Measurements from ENCODE around the gene RPS6KB1. TPM values are rescaled to one million over a fixed set of nuclear protein-coding genes. Genes with fewer than 3 reads are reported as not detected.

The RPS6KB1 gene
- 10 to 100 TPM in 2 of 4 donors, 1 to 10 TPM in 2; 6.5 to 25.8 (median 9.8) TPM for polyA plus RNA-seq
- long read RNA-seq, donor 1, result 0 reads
- long read RNA-seq, donor 2, full-length matches to known transcripts, result 1 of 1 reads
- long read RNA-seq, donor 2, partial matches to known transcripts, result 0 of 1 reads
- long read RNA-seq, donor 2, other reads (novel, unspliced or antisense), result 0 of 1 reads
- long read RNA-seq, donor 3, full-length matches to known transcripts, result 4 of 9 reads
- long read RNA-seq, donor 3, partial matches to known transcripts, result 5 of 9 reads
- long read RNA-seq, donor 3, other reads (novel, unspliced or antisense), result 0 of 9 reads
- long read RNA-seq, donor 4, full-length matches to known transcripts, result 1 of 1 reads
- long read RNA-seq, donor 4, partial matches to known transcripts, result 0 of 1 reads
- long read RNA-seq, donor 4, other reads (novel, unspliced or antisense), result 0 of 1 reads
- long read RNA-seq, donor 5, partial matches to known transcripts, result 0 of 1 reads
- long read RNA-seq, donor 5, other reads (novel, unspliced or antisense), result 0 of 1 reads
- long read RNA-seq, donor 6, full-length matches to known transcripts, result 3 of 3 reads
- long read RNA-seq, donor 6, partial matches to known transcripts, result 0 of 3 reads
- long read RNA-seq, donor 6, other reads (novel, unspliced or antisense), result 0 of 3 reads
- long read RNA-seq, donor 7, full-length matches to known transcripts, result 4 of 4 reads
- long read RNA-seq, donor 7, partial matches to known transcripts, result 0 of 4 reads
- long read RNA-seq, donor 7, other reads (novel, unspliced or antisense), result 0 of 4 reads
- long read RNA-seq, donor 8, result 0 reads
- long read RNA-seq, donor 9, result 0 reads
- long read RNA-seq, donor 10, full-length matches to known transcripts, result 1 of 1 reads
- long read RNA-seq, donor 10, partial matches to known transcripts, result 0 of 1 reads
- long read RNA-seq, donor 10, other reads (novel, unspliced or antisense), result 0 of 1 reads

GRCh38 chr17:59892924-59893675 lies at the start of gene RPS6KB1, which contains the start of gene TUBD1:
Gene RPS6KB1, plus strand, starts transcription at chr17:59893121. Its CDS starts 64 bp downstream, at chr17:59893185.
Gene TUBD1, minus strand, starts transcription at chr17:59892943. Its CDS starts 1,941 bp downstream, at chr17:59891002.
- Histone ChIP-seq H3K27ac (ENCODE audit: low read depth in 1 of 3, low read length in 2 of 3) (peak within 1 kb of the TSS; percentile 83 to 85 (median 83)), H3K27me3 (ENCODE audit: control insufficient read depth in 3 of 3, insufficient read depth in 3 of 3, low read length in 3 of 3) (no peaks in the 10 kb centered on the region), H3K4me3 (ENCODE audit: low read depth in 1 of 3, low read length in 3 of 3) (peak within 1 kb of the TSS; percentile 78 to 88 (median 84)), H3K9me3 (ENCODE audit: control insufficient read depth in 2 of 2, insufficient read depth in 1 of 2, low read depth in 1 of 2, low read length in 1 of 2) (no peaks in the 10 kb centered on the region), H3K36me3 (ENCODE audit: control insufficient read depth in 3 of 3, insufficient read depth in 2 of 3, low read depth in 1 of 3, low read length in 3 of 3) (peaks cover 0 to 8% (median 5%) of the 10 kb centered on the region in 3 donors), H3K4me1 (ENCODE audit: control insufficient read depth in 3 of 3, insufficient read depth in 2 of 3, low read depth in 1 of 3, low read length in 2 of 3) (peaks cover 0 to 6% (median 0%) of the 10 kb centered on the region in 3 donors)
- 0 to 1% (median 0%) methylated on average over 54 to 61 of the region's 61 CpGs for WGBS, 3 donors
- DNase-seq (peak; percentile 99), FAIRE-seq (no peak)

- DNase-seq (peak in 1 of 2 donors; percentile 31), FAIRE-seq (no peak)
- Histone ChIP-seq H3K27ac (ENCODE audit: low read depth in 1 of 3, low read length in 2 of 3) (peak overlapping the region; percentile 61 to 89 (median 79)), H3K4me3 (ENCODE audit: low read depth in 1 of 3, low read length in 3 of 3) (no peak overlapping the region), H3K27me3 (ENCODE audit: control insufficient read depth in 3 of 3, insufficient read depth in 3 of 3, low read length in 3 of 3) (no peaks in the 10 kb centered on the region), H3K36me3 (ENCODE audit: control insufficient read depth in 3 of 3, insufficient read depth in 2 of 3, low read depth in 1 of 3, low read length in 3 of 3) (peaks cover 0 to under 1% (median 0%) of the 10 kb centered on the region in 3 donors), H3K9me3 (ENCODE audit: control insufficient read depth in 2 of 2, insufficient read depth in 1 of 2, low read depth in 1 of 2, low read length in 1 of 2) (no peaks in the 10 kb centered on the region), H3K4me1 (ENCODE audit: control insufficient read depth in 3 of 3, insufficient read depth in 2 of 3, low read depth in 1 of 3, low read length in 2 of 3) (peaks cover 0 to 40% (median 3%) of the 10 kb centered on the region in 3 donors)
- 48 to 60% (median 49%) methylated on average over 3 of the region's 3 CpGs for WGBS, 3 donors
These were observed 47.9 kb upstream of the RPS6KB1 start for GRCh38 chr17:59844884-59845594.

GRCh38 chr17:59845595-59846393 lies 47.1 kb upstream of the RPS6KB1 start:
- no peak for FAIRE-seq
- Histone ChIP-seq H3K27me3 (ENCODE audit: control insufficient read depth in 3 of 3, insufficient read depth in 3 of 3, low read length in 3 of 3) (no peaks in the 10 kb centered on the region), H3K4me3 (ENCODE audit: low read depth in 1 of 3, low read length in 3 of 3) (no peak overlapping the region), H3K27ac (ENCODE audit: low read depth in 1 of 3, low read length in 2 of 3) (peak overlapping the region; percentile 77 to 89 (median 79)), H3K4me1 (ENCODE audit: control insufficient read depth in 3 of 3, insufficient read depth in 2 of 3, low read depth in 1 of 3, low read length in 2 of 3) (peaks cover 0 to 40% (median 3%) of the 10 kb centered on the region in 3 donors), H3K9me3 (ENCODE audit: control insufficient read depth in 2 of 2, insufficient read depth in 1 of 2, low read depth in 1 of 2, low read length in 1 of 2) (no peaks in the 10 kb centered on the region), H3K36me3 (ENCODE audit: control insufficient read depth in 3 of 3, insufficient read depth in 2 of 3, low read depth in 1 of 3, low read length in 3 of 3) (no peaks in the 10 kb centered on the region)
- peak; percentile 80 to 91 for DNase-seq
- 7 to 30% (median 18%) methylated on average over 3 of the region's 3 CpGs for WGBS, 3 donors

- no peaks in the 10 kb centered on the region for H3K9me3 ChIP-seq (ENCODE audit: control insufficient read depth in 2 of 2, insufficient read depth in 1 of 2, low read depth in 1 of 2, low read length in 1 of 2)
- no peaks in the 10 kb centered on the region for H3K36me3 ChIP-seq (ENCODE audit: control insufficient read depth in 3 of 3, insufficient read depth in 2 of 3, low read depth in 1 of 3, low read length in 3 of 3)
- peak overlapping the region; percentile 53 to 89 (median 79) for H3K27ac ChIP-seq (ENCODE audit: low read depth in 1 of 3, low read length in 2 of 3)
- no peak overlapping the region for H3K4me3 ChIP-seq (ENCODE audit: low read depth in 1 of 3, low read length in 3 of 3)
- peaks cover 3 to 40% (median 4%) of the 10 kb centered on the region in 3 donors for H3K4me1 ChIP-seq (ENCODE audit: control insufficient read depth in 3 of 3, insufficient read depth in 2 of 3, low read depth in 1 of 3, low read length in 2 of 3)
- FAIRE-seq, result no peak
- 4 to 31% (median 21%) methylated on average over 7 of the region's 7 CpGs for WGBS, 3 donors
- peak; percentile 75 to 85 for DNase-seq
- H3K27me3 ChIP-seq (ENCODE audit: control insufficient read depth in 3 of 3, insufficient read depth in 3 of 3, low read length in 3 of 3), result no peaks in the 10 kb centered on the region
These were observed 46.3 kb upstream of the RPS6KB1 start for GRCh38 chr17:59846394-59847165.

GRCh38 chr17:59848385-59848668 lies 44.6 kb upstream of the RPS6KB1 start:
- no peaks in the 10 kb centered on the region for H3K27me3 ChIP-seq (ENCODE audit: control insufficient read depth in 3 of 3, insufficient read depth in 3 of 3, low read length in 3 of 3)
- no peaks in the 10 kb centered on the region for H3K36me3 ChIP-seq (ENCODE audit: control insufficient read depth in 3 of 3, insufficient read depth in 2 of 3, low read depth in 1 of 3, low read length in 3 of 3)
- H3K4me1 ChIP-seq (ENCODE audit: control insufficient read depth in 3 of 3, insufficient read depth in 2 of 3, low read depth in 1 of 3, low read length in 2 of 3), result peaks cover 3 to 53% (median 10%) of the 10 kb centered on the region in 3 donors
- FAIRE-seq (no peak), DNase-seq (peak in 1 of 2 donors; percentile 52)
- H3K27ac ChIP-seq (ENCODE audit: low read depth in 1 of 3, low read length in 2 of 3), result peak overlapping the region; percentile 48 to 89 (median 79)
- H3K4me3 ChIP-seq (ENCODE audit: low read depth in 1 of 3, low read length in 3 of 3), result no peak overlapping the region
- WGBS, 3 donors, result 14 to 51% (median 28%) methylated on average over 6 of the region's 6 CpGs
- H3K9me3 ChIP-seq (ENCODE audit: control insufficient read depth in 2 of 2, insufficient read depth in 1 of 2, low read depth in 1 of 2, low read length in 1 of 2), result no peaks in the 10 kb centered on the region

- DNase-seq (peak; percentile 60 to 69), FAIRE-seq (no peak)
- Histone ChIP-seq H3K27ac (ENCODE audit: low read depth in 1 of 3, low read length in 2 of 3) (peak overlapping the region; percentile 48 to 89 (median 79)), H3K27me3 (ENCODE audit: control insufficient read depth in 3 of 3, insufficient read depth in 3 of 3, low read length in 3 of 3) (no peaks in the 10 kb centered on the region), H3K4me3 (ENCODE audit: low read depth in 1 of 3, low read length in 3 of 3) (no peak overlapping the region), H3K36me3 (ENCODE audit: control insufficient read depth in 3 of 3, insufficient read depth in 2 of 3, low read depth in 1 of 3, low read length in 3 of 3) (no peaks in the 10 kb centered on the region), H3K4me1 (ENCODE audit: control insufficient read depth in 3 of 3, insufficient read depth in 2 of 3, low read depth in 1 of 3, low read length in 2 of 3) (peaks cover 3 to 57% (median 10%) of the 10 kb centered on the region in 3 donors), H3K9me3 (ENCODE audit: control insufficient read depth in 2 of 2, insufficient read depth in 1 of 2, low read depth in 1 of 2, low read length in 1 of 2) (no peaks in the 10 kb centered on the region)
- 7 to 26% (median 19%) methylated on average over 7 of the region's 7 CpGs for WGBS, 3 donors
These were observed 44.1 kb upstream of the RPS6KB1 start for GRCh38 chr17:59848778-59849177.
